ENCODE results near the gene GIT2.

The GIT2 gene

DNA sequence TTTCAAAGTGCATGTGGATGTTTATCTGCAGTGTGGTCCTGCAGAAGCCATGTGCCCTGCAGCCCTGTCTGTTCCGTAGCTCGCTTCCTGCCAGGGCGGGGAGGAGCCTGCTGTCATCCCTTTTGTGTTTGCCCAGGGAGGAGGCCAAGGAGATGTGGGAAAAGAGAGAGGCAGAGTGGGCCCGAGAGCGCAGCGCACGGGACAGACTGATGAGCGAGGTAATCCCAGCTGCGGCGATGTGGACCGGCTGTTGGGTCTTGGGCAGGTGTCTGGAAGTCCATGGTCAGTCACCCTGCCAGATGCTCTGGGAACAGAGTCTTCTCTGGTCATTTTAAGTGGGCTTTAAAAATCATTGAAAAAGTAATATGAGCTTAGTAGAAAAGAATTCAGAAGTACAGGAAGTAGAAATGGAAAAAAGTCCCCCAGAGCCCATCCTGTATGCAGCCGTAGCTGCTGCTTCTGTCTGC is 83.3 kb downstream of the GIT2 start:
- no peak overlapping the region for H3K4me3 ChIP-seq (ENCODE audit: low read depth, low read length)
- DNase-seq (ENCODE audit: low read depth), result no peak
- TF ChIP-seq, protein P1, sequence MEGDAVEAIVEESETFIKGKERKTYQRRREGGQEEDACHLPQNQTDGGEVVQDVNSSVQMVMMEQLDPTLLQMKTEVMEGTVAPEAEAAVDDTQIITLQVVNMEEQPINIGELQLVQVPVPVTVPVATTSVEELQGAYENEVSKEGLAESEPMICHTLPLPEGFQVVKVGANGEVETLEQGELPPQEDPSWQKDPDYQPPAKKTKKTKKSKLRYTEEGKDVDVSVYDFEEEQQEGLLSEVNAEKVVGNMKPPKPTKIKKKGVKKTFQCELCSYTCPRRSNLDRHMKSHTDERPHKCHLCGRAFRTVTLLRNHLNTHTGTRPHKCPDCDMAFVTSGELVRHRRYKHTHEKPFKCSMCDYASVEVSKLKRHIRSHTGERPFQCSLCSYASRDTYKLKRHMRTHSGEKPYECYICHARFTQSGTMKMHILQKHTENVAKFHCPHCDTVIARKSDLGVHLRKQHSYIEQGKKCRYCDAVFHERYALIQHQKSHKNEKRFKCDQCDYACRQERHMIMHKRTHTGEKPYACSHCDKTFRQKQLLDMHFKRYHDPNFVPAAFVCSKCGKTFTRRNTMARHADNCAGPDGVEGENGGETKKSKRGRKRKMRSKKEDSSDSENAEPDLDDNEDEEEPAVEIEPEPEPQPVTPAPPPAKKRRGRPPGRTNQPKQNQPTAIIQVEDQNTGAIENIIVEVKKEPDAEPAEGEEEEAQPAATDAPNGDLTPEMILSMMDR (IDR thresholded peaks at IDR 0.05; ENCODE audit: insufficient read depth, low read depth, low read length, missing control alignments), result no peak

DNA sequence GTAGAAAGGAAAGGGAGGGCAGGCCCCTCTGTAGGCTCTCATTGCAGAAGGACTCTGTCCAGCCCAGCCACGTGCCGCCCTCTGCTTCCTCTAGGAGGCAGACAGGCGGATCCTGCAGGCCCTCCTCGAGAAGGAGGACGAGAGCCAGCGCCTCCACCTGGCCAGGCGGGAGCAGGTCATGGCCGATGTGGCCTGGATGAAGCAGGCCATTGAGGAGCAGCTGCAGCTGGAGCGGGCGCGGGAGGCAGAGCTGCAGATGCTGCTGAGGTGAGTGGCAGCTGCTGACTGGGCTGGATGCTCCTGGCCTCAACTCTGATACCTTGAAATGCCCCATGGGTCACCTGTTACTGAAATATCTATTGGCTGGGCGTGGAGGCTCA is 85.2 kb downstream of the GIT2 start:
- no peak overlapping the region for H3K4me3 ChIP-seq (ENCODE audit: low read depth, low read length)
- DNase-seq (ENCODE audit: low read depth), result peak; percentile 42
- TF ChIP-seq, protein P1 (IDR thresholded peaks at IDR 0.05; ENCODE audit: insufficient read depth, low read depth, low read length, missing control alignments), result peak; percentile 15

DNA sequence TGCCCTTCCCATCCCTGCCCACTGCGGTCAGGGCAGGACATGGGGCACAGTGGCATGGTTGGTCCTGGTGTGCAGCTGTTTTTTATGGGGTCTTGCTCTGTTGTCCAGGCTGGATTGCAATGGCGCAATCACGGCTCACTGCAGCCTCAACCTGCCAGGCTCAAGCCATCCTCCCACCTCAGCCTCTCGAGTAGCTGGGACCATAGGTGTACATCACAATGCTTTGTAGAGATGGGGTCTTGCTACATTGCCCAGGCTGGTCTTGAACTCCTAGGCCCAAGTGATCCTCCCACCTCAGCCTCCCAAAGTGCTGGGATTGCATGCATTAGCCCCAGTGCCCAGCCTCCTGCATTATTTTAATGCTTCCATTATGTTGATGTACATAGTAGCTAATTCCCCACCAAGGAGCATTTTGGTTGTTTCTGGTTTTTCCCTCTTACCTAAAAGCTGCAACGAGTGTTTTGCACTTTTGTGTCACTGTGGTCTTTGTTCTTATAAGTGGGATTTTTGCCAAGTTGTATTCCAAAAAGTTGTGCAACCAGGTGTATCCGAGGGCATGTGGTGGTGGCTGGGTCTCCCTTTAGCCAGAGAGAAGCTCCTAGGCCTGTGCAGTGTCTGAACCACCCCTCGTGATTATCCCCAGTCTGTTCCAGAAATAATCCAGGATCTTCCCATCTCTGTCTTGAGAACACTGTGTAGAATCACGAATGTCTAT is 85.8 kb downstream of the GIT2 start:
- no peak overlapping the region for H3K4me3 ChIP-seq (ENCODE audit: low read depth, low read length)
- TF ChIP-seq, protein P1 (IDR thresholded peaks at IDR 0.05; ENCODE audit: insufficient read depth, low read depth, low read length, missing control alignments), result no peak
- DNase-seq (ENCODE audit: low read depth), result no peak

DNA sequence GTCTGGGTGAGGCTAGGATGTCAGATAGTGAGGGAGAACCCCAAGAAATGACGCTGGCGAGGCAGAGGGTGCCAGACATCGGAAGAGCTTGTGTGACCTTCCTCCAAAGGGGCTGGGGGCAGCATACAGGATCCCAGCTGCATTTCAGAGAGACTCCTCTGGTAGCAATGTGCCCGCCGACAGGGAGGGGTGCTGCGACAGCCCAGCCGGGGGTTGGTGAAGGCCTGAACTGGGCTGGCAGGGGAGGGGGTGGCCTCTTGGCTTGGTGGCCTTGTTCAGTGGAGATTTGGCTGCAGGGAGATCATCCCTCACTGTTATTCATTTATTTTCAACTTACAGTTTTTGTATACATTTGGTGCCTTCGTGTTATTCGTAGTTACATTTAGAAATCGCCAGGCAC is 90.9 kb downstream of the GIT2 start:
- H3K4me3 ChIP-seq (ENCODE audit: low read depth, low read length), result no peak overlapping the region
- TF ChIP-seq, protein P1 (IDR thresholded peaks at IDR 0.05; ENCODE audit: insufficient read depth, low read depth, low read length, missing control alignments), result no peak
- DNase-seq (ENCODE audit: low read depth), result no peak

DNA sequence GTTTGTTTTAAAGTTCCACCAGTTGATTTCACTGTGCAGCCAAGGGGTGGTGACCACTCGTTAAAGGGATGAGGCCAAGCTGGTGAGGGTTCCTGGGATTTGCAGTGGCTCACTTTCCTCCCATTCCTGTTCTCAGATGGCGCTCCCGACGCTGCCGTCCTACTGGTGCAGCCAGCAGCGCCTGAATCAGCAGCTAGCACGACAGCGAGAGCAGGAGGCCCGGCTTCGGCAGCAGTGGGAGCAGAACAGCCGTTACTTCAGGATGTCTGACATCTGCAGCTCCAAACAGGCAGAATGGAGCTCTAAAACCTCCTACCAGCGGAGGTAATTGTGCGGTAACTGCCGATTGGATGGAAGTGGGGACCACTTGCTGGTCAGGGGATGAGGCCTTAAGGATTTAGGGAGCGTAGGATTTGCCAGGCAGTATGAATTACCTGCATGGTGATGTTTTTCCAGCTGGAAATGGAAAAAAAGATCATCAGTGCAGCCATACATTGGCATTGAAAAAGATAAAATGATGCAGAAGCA is 93.2 kb downstream of the GIT2 start:
- DNase-seq (ENCODE audit: low read depth), result no peak
- TF ChIP-seq, protein P1 (IDR thresholded peaks at IDR 0.05; ENCODE audit: insufficient read depth, low read depth, low read length, missing control alignments), result no peak

DNA sequence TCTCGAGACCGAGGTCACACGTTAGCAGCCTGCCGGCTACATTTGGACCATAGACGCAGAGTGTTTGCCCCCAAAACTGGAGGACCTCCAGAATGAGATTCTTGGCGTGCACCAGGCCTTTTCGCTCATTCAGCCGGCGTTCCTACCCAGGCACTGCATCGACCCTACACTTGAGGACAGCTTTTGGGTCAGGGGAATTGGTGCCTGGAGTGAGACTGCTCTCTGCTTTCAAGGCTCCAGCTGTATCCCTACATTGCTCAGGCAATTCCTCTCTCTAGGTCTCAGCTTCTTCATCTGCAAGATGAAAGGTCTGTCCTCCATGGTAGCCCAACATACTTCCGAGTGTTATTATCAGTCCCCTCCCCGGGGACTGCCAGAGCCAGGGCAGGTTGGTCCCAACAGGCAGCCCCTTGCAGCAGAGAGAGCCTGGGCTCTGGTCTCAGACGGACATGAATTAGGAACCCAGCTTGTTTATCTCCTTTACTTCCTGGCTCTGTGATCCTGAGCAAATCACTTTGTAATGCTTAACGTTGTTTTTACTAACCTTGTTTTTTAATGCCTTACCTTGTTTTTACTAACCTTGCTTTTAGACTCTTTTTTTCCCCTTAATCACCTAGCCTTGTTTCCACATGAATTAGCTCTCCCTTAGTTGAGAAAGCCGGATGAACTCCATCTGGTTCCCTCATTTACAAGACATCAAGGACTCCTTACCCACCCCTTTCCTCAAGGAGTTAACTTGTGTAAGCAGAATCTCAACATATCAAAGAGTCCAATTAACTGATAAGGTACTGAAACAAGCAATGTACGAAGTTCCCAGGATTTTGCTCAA is 95.2 kb downstream of the GIT2 start:
- TF ChIP-seq, protein P1 (IDR thresholded peaks at IDR 0.05; ENCODE audit: insufficient read depth, low read depth, low read length, missing control alignments), result no peak
- DNase-seq (ENCODE audit: low read depth), result peak; percentile 24

More for the DNA sequence above, 93.2 kb downstream of the GIT2 start:
- no peak overlapping the region for H3K4me3 ChIP-seq (ENCODE audit: low read depth, low read length)

More for the DNA sequence above, 95.2 kb downstream of the GIT2 start:
- H3K4me3 ChIP-seq (ENCODE audit: low read depth, low read length), result peak overlapping the region; percentile 64

All from GM12865 (cell line).